Measurements from ENCODE around the gene PLEKHA1. TPM values are rescaled to one million over a fixed set of nuclear protein-coding genes. Genes with fewer than 3 reads are reported as not detected.

PLEKHA1 gene
- total and polyA plus RNA-seq, 2 of the 13 experiments (the other 11 are each of a cell fraction or from before 2014, with no cell fraction given) = 32.2 to 53.3 TPM

DNA sequence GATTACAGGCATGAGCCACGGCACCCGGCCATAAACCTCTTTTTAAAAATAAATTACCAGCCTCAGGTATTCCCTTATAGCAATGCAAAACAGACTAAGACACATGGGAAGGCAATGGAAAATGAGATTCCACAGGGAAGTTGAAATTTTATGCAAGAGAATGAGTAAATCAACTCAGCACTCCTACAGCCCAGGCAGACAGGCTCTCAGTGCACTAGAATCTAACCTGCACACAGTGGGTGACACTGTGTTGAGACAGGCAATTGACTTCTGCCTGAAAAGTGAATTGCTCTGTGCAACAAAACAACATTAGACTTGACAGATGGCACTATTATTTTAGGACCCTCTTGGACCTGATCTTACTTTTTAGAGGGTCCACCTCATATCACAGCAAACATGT, 20.1 kb upstream of the PLEKHA1 start:
- H4K20me1 ChIP-seq (ENCODE audit: insufficient read depth, low read length) = no peaks in the 10 kb centered on the region
- CTCF ChIA-PET (ENCODE audit: low intra/inter-chr PET ratio, low total read pairs) = no interaction called here
- H3K4me2 ChIP-seq (ENCODE audit: low read depth, low read length) = no peak overlapping the region
- WGBS (ENCODE audit: low lambda C conversion rate) = 88% methylated on average over 2 of the region's 2 CpGs
- H3K27me3 ChIP-seq (ENCODE audit: control insufficient read depth in 1 of 2, insufficient read depth in 2 of 2, low read length in 2 of 2) = no peaks in the 10 kb centered on the region
- POLR2A ChIA-PET = interaction anchor here (1.0 to 2.3 kb wide), 5 partner anchors 10 to 55 kb away, joined by 4 to 23 read pairs (median 11); partner anchors contain the start of gene PLEKHA1
- no peaks in the 10 kb centered on the region for H3K36me3 ChIP-seq (replicated peaks in 1 of 2; ENCODE audit: control insufficient read depth in 1 of 2, insufficient read depth in 2 of 2, low read length in 2 of 2)
- H3K4me1 ChIP-seq (ENCODE audit: insufficient read depth, low read length) = peaks cover 57% of the 10 kb centered on the region
- no peak overlapping the region for H3K27ac ChIP-seq (ENCODE audit: extremely low read length, insufficient read depth, low read length)
- no peaks in the 10 kb centered on the region for H3K79me2 ChIP-seq (ENCODE audit: insufficient read depth, low read length)
- BruUV-seq (replicated peaks) = no TSS peak
- no peak overlapping the region for H3K4me3 ChIP-seq (replicated peaks in 1 of 3; ENCODE audit: insufficient read depth in 1 of 3, low read depth in 2 of 3, low read length in 3 of 3)
- in situ Hi-C loops (cut with HindIII; ENCODE audit: extremely low pct_ligation_motif_present, low pct_unique_long_range_greater_than_20kb) = no loop called here
- no peak for TF ChIP-seq RBAK (CRISPR knock-in tag; IDR thresholded peaks at IDR 0.05)
- TF ChIP-seq FOXK2 (IDR thresholded peaks at IDR 0.05) = no peak
- no peak for TF ChIP-seq ZBTB8A (CRISPR knock-in tag; IDR thresholded peaks at IDR 0.05; ENCODE audit: borderline replicate concordance, low read depth)
- TF ChIP-seq NPAS2 (CRISPR knock-in tag; IDR thresholded peaks at IDR 0.05; ENCODE audit: borderline replicate concordance) = no peak
- TF ChIP-seq ZNF577 (CRISPR knock-in tag; IDR thresholded peaks at IDR 0.05; ENCODE audit: borderline replicate concordance, low read depth) = no peak
- TF ChIP-seq HMG20B (CRISPR knock-in tag; conservative IDR thresholded peaks at IDR 0.05) = no peak
- TF ChIP-seq ZNF891 (CRISPR knock-in tag; IDR thresholded peaks at IDR 0.05) = no peak
- no peak for TF ChIP-seq ELF1 (CRISPR knock-in tag; IDR thresholded peaks at IDR 0.05)
- no peak for TF ChIP-seq HNRNPLL (IDR thresholded peaks at IDR 0.05; ENCODE audit: low read depth, low read length, poor library complexity, severe bottlenecking)
- no peak for TF ChIP-seq KDM2A (CRISPR knock-in tag; IDR thresholded peaks at IDR 0.05; ENCODE audit: borderline replicate concordance, low read depth)
- TF ChIP-seq ZMYM4 (CRISPR knock-in tag; IDR thresholded peaks at IDR 0.05) = no peak
- TF ChIP-seq BRD4 (CRISPR knock-in tag; IDR thresholded peaks at IDR 0.05) = no peak
- no peak for TF ChIP-seq ZNF24 (IDR thresholded peaks at IDR 0.05)
- TF ChIP-seq XRCC5 (optimal IDR thresholded peaks at IDR 0.05; ENCODE audit: low read length) = no peak
- ATAC-seq (no peak), FAIRE-seq (no peak), DNase-seq (ENCODE audit: low spot score) (no peak)
- no peak overlapping the region for H2AFZ ChIP-seq (ENCODE audit: low read length)
- no peak overlapping the region for H3K9ac ChIP-seq (ENCODE audit: insufficient read depth, low read depth, low read length)
- intact Hi-C loops (cut with micrococcal nuclease; ENCODE audit: unreplicated experiment) = no loop called here
- no peaks in the 10 kb centered on the region for H3K9me3 ChIP-seq (ENCODE audit: low read length)
